Body of pancreas (tissue), 4 donors: Measurements from ENCODE around the gene ZNF608.

Experiments
- CTCF ChIP-seq, 7 experiments: fragments of 450-650 bp in 4 of 7; fragments of 200-600 bp in 3 of 7; sonication (generic) in 3 of 7; IDR thresholded peaks; one replicate each; pipeline ENCODE4 v1.5.1; 2016 to 2019; ENCODE audit warnings: antibody characterized with exemption in 7 of 7
- POLR2A ChIP-seq, 3 donors: fragments of 450-650 bp; IDR thresholded peaks; one replicate each; pipeline ENCODE4 v1.6.1; 2016; ENCODE audit warnings: antibody characterized with exemption in 3 of 3, mild to moderate bottlenecking in 2 of 3

- TF ChIP-seq POLR2A (IDR thresholded peaks at IDR 0.05), result no peak
- TF ChIP-seq CTCF (IDR thresholded peaks at IDR 0.05), result no peak
These were observed 37.4 kb upstream of the ZNF608 start for GRCh38 chr5:124783794-124784193.
